Muscle of arm (tissue), 14 donors: ENCODE data around the gene NEK10. TPM values are rescaled to one million over a fixed set of nuclear protein-coding genes. Genes with fewer than 3 reads are reported as not detected.
A peak's percentile ranks its signal among the peaks of the same experiment; 100 is the strongest.
"Not testable (repeated sequence)": the region's sequence is repeated elsewhere in the genome, so short reads cannot be mapped to it uniquely, and the experiment has no call there.

Source experiments
- DNase-seq: peaks from one replicate; pipeline ENCODE4 v3.0.0-alpha.2; 2013
- long read RNA-seq, 11 donors: transcript quantifications; one replicate each; lab custom pipeline, GENCODE V29; 2026
- polyA plus RNA-seq, 12 donors: library from polyadenylated mRNA; unstranded; fragments of 120-200 nt; gene quantifications; one replicate each; pipeline ENCODE4 v1.2.1, GENCODE V29; 2013; ENCODE audit not compliant: insufficient read length in 12 of 12

The NEK10 gene
- polyA plus RNA-seq, result 1 to 10 TPM in 10 of 12 donors, not detected in 2; 1.6 to 7.6 (median 5.0) TPM
- long read RNA-seq, donor 1, result 0 reads
- long read RNA-seq, donor 2, result 0 reads
- long read RNA-seq, donor 3, result 0 reads
- long read RNA-seq, donor 4, result 0 reads
- long read RNA-seq, donor 5, result 0 reads
- long read RNA-seq, donor 6, result 0 reads
- long read RNA-seq, donor 7, result 0 reads
- long read RNA-seq, donor 8, result 0 reads
- long read RNA-seq, donor 9, result 0 reads
- long read RNA-seq, donor 10, result 0 reads
- long read RNA-seq, donor 11, result 0 reads

GRCh38 chr3:27368831-27369607 is at the start of gene NEK10:
Gene NEK10, minus strand, starts transcription at chr3:27369383. Its CDS starts 16,501 bp downstream, at chr3:27352882.
- DNase-seq, result peak; percentile 89

- no peak for DNase-seq
These were observed 46.0 kb upstream of the NEK10 start for GRCh38 chr3:27415202-27415601.

- DNase-seq, result no peak
These were observed 23.9 kb upstream of the NEK10 start for GRCh38 chr3:27392950-27393679.

GRCh38 chr3:27392414-27392813 is 23.2 kb upstream of the NEK10 start:
- not testable (repeated sequence) for DNase-seq

- DNase-seq, result no peak
These were observed 22.6 kb upstream of the NEK10 start for GRCh38 chr3:27391796-27392195.

- no peak for DNase-seq
These were observed 18.4 kb upstream of the NEK10 start for GRCh38 chr3:27387625-27388024.

GRCh38 chr3:27385504-27385903 is 16.3 kb upstream of the NEK10 start:
- DNase-seq, result no peak

GRCh38 chr3:27384191-27384590 is 15.0 kb upstream of the NEK10 start:
- no peak for DNase-seq

GRCh38 chr3:27380433-27381357 is 11.5 kb upstream of the NEK10 start:
- no peak for DNase-seq

- no peak for DNase-seq
These were observed 9.1 kb upstream of the NEK10 start for GRCh38 chr3:27378331-27378730.

- DNase-seq, result no peak
These were observed 7.1 kb upstream of the NEK10 start for GRCh38 chr3:27376109-27376772.

- no peak for DNase-seq
These were observed 3.1 kb downstream of the NEK10 start for GRCh38 chr3:27366062-27366591.

GRCh38 chr3:27360113-27361078 is 8.8 kb downstream of the NEK10 start:
- DNase-seq, result no peak

- DNase-seq, result no peak
These were observed 10.8 kb downstream of the NEK10 start for GRCh38 chr3:27358372-27358771.

- peak; percentile 23 for DNase-seq
These were observed 11.4 kb downstream of the NEK10 start for GRCh38 chr3:27357665-27358258.

- no peak for DNase-seq
These were observed 12.2 kb downstream of the NEK10 start for GRCh38 chr3:27356976-27357375.

GRCh38 chr3:27354588-27355203 is 14.5 kb downstream of the NEK10 start:
- DNase-seq, result peak; percentile 4

- DNase-seq, result no peak
These were observed 15.0 kb downstream of the NEK10 start for GRCh38 chr3:27354161-27354560.

GRCh38 chr3:27353221-27353620 is 16.0 kb downstream of the NEK10 start:
- DNase-seq, result no peak
